Keratinocyte (primary cell): ENCODE results near the gene EPB41L2. TPM values are rescaled to one million over a fixed set of nuclear protein-coding genes. Genes with fewer than 3 reads are reported as not detected.

Experiments
- DNase-seq: peaks from one replicate; pipeline ENCODE4 v3.0.0-alpha.2; 2011; ENCODE audit warnings: low read depth, missing footprints, low spot score
- FAIRE-seq: peaks from 2 replicates; lab custom pipeline; 2011; peaks lifted over from hg19 to GRCh38; lab: Jason Lieb, UNC
- H2AFZ ChIP-seq: 2 replicates; pipeline ENCODE4 v1.6.0; 2012; ENCODE audit warnings: low read length, control low read depth, inconsistent platforms; ENCODE audit not compliant: control insufficient read depth
- H3K27ac ChIP-seq: 2 replicates; pipeline ENCODE4 v1.5.1; 2011; ENCODE audit warnings: low read length; ENCODE audit not compliant: control insufficient read depth, insufficient read depth
- H3K27me3 ChIP-seq: 3 replicates; pipeline ENCODE4 v1.6.0; 2011; ENCODE audit warnings: low read length; ENCODE audit not compliant: control insufficient read depth, insufficient read depth; ENCODE audit errors: extremely low read depth
- H3K36me3 ChIP-seq, 2 experiments: 2 replicates in 1 of 2; 3 replicates in 1 of 2; pipeline ENCODE4 v1.5.1; 2011; ENCODE audit warnings: low read length in 2 of 2, mild to moderate bottlenecking in 1 of 2; ENCODE audit not compliant: control insufficient read depth in 2 of 2, insufficient read depth in 2 of 2; ENCODE audit errors: extremely low read depth in 1 of 2
- H3K4me1 ChIP-seq: 3 replicates; pipeline ENCODE4 v1.5.1; 2011; ENCODE audit warnings: low read length; ENCODE audit not compliant: control insufficient read depth, insufficient read depth; ENCODE audit errors: extremely low read depth
- H3K4me2 ChIP-seq: 3 replicates; pipeline ENCODE4 v1.6.0; 2011; ENCODE audit warnings: low read depth, low read length; ENCODE audit not compliant: control insufficient read depth, insufficient read depth; ENCODE audit errors: extremely low read depth
- H3K4me3 ChIP-seq, 3 experiments: fragments of 200-600 bp in 1 of 3; sonication (generic) in 1 of 3; 2 replicates in 2 of 3; 3 replicates in 1 of 3; pipeline ENCODE4 v1.5.1; 2011 to 2016; ENCODE audit warnings: low read length in 3 of 3, mild to moderate bottlenecking in 3 of 3, control low read depth in 2 of 3, inconsistent platforms in 1 of 3, low read depth in 1 of 3, mixed read lengths in 1 of 3, mixed run types in 1 of 3, moderate library complexity in 1 of 3; ENCODE audit not compliant: control insufficient read depth in 2 of 3, insufficient read depth in 2 of 3; ENCODE audit errors: extremely low read depth in 1 of 3
- H3K79me2 ChIP-seq: 2 replicates; pipeline ENCODE4 v1.6.0; 2012; ENCODE audit warnings: low read length; ENCODE audit not compliant: control insufficient read depth, insufficient read depth
- H3K9ac ChIP-seq: 3 replicates; pipeline ENCODE4 v1.6.0; 2011; ENCODE audit warnings: low read length; ENCODE audit not compliant: control insufficient read depth, insufficient read depth; ENCODE audit errors: extremely low read depth
- H3K9me1 ChIP-seq: 3 replicates; pipeline ENCODE4 v1.6.0; 2011; ENCODE audit warnings: low read length; ENCODE audit not compliant: control insufficient read depth, insufficient read depth; ENCODE audit errors: extremely low read depth
- H3K9me3 ChIP-seq: 2 replicates; pipeline ENCODE4 v1.5.1; 2012; ENCODE audit warnings: low read depth, low read length; ENCODE audit not compliant: control insufficient read depth
- H4K20me1 ChIP-seq: 3 replicates; pipeline ENCODE4 v1.6.0; 2011; ENCODE audit warnings: low read length; ENCODE audit not compliant: control insufficient read depth, insufficient read depth; ENCODE audit errors: extremely low read depth
- EZH2 ChIP-seq: IDR thresholded peaks from one replicate; pipeline ENCODE4 v1.6.1; 2012; ENCODE audit warnings: inconsistent platforms, mild to moderate bottlenecking, low read length, moderate library complexity
- dilution Hi-C: fragments of 300-500 bp; cut with MboI; formaldehyde crosslinking; loops from one replicate; pipeline ENCODE4 v1.7.0; 2020; ENCODE audit warnings: low sequenced_read_pairs; ENCODE audit not compliant: extremely low pct_ligation_motif_present
- polyA plus RNA-seq, 5 experiments: library from polyadenylated mRNA; depleted of rRNA in 3 of 5; stranded (reverse) in 3 of 5; stranded (forward) in 1 of 5; unstranded in 1 of 5; fragments of >200 nt; gene quantifications; 1 replicate in 1 of 5; 2 replicates in 3 of 5; 3 replicates in 1 of 5; pipeline versions ENCODE4 v1.2.1 to v1.2.3, GENCODE V29; 2011 to 2012; ENCODE audit warnings: missing spikeins in 2 of 5, low read depth in 1 of 5, low replicate concordance in 1 of 5
- TF ChIP-seq, protein P1 (sequence below), 3 experiments: IDR thresholded peaks in 1 of 3; conservative IDR thresholded peaks in 1 of 3; optimal IDR thresholded peaks in 1 of 3; 2 replicates in 2 of 3; 3 replicates in 1 of 3; pipeline versions ENCODE3 to v1.5.1; 2011; ENCODE audit warnings: low read length in 3 of 3, mild to moderate bottlenecking in 3 of 3, moderate library complexity in 2 of 3, control low read depth in 1 of 3, inconsistent platforms in 1 of 3; ENCODE audit not compliant: insufficient read depth in 2 of 3; ENCODE audit errors: extremely low read depth in 1 of 3

The EPB41L2 gene
- polyA plus RNA-seq, 1 donor (not counting 4 experiments of a cell fraction or from before 2014, with no cell fraction given) = 22.0 TPM

GRCh38 chr6:130886966-130887365 lies 176.1 kb downstream of the EPB41L2 start:
- H3K79me2 ChIP-seq = no peaks in the 10 kb centered on the region
- H3K4me2 ChIP-seq = no peak overlapping the region
- DNase-seq (no peak), FAIRE-seq (no peak)
- no peaks in the 10 kb centered on the region for H3K4me1 ChIP-seq
- H4K20me1 ChIP-seq = no peaks in the 10 kb centered on the region
- dilution Hi-C loops = no loop called here
- TF ChIP-seq, protein P1, sequence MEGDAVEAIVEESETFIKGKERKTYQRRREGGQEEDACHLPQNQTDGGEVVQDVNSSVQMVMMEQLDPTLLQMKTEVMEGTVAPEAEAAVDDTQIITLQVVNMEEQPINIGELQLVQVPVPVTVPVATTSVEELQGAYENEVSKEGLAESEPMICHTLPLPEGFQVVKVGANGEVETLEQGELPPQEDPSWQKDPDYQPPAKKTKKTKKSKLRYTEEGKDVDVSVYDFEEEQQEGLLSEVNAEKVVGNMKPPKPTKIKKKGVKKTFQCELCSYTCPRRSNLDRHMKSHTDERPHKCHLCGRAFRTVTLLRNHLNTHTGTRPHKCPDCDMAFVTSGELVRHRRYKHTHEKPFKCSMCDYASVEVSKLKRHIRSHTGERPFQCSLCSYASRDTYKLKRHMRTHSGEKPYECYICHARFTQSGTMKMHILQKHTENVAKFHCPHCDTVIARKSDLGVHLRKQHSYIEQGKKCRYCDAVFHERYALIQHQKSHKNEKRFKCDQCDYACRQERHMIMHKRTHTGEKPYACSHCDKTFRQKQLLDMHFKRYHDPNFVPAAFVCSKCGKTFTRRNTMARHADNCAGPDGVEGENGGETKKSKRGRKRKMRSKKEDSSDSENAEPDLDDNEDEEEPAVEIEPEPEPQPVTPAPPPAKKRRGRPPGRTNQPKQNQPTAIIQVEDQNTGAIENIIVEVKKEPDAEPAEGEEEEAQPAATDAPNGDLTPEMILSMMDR (optimal IDR thresholded peaks at IDR 0.05 in 1 of 3, IDR thresholded peaks at IDR 0.05 in 1 of 3, conservative IDR thresholded peaks at IDR 0.05 in 1 of 3; ENCODE audit: extremely low read depth in 1 of 3, insufficient read depth in 2 of 3, low read length in 3 of 3) = no peak
- no peak for TF ChIP-seq EZH2
- H3K27me3 ChIP-seq = no peaks in the 10 kb centered on the region
- no peak overlapping the region for H3K4me3 ChIP-seq
- no peak overlapping the region for H3K27ac ChIP-seq
- peaks cover 0 to 1% of the 10 kb centered on the region in 2 experiments for H3K36me3 ChIP-seq
- no peak overlapping the region for H3K9ac ChIP-seq
- no peak overlapping the region for H2AFZ ChIP-seq
- H3K9me3 ChIP-seq = no peaks in the 10 kb centered on the region
- H3K9me1 ChIP-seq = no peaks in the 10 kb centered on the region

DNA sequence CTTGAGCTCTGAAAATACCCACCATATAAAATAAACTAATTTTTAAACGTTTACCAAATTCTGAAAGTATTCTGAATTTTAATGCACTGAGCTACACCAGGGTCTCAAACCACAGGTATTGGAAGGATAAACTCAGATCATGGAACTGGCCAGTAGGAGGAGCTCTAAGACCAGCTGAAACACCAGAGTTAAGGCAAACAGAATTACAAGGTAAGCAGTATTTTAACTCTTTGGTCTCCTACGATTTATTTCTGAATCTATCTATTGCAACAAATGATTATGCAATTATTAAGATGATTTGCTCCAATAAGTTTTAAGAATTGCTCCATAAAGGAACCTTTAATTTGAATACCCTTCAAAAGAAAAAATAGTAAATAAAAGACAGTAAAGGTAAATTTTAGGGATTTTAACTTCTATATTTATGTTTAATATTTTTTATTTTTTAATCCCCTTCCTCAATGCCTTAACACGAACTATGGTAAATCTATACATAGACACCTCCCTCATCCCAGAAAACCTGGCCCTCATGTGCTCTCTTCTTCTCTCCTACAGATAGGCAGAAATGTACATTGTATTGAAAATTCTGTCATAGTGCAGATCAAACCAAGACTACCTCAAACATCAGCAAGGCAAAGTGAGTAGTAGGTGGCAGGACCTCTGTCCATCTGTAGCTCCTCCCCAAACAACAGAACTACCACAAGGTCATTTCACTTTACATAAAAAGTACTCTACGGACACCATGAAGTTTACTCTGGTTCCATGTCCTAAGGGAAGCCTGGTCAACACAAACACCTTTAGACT lies 177.5 kb downstream of the EPB41L2 start:
- no peaks in the 10 kb centered on the region for H3K79me2 ChIP-seq
- no peaks in the 10 kb centered on the region for H3K27me3 ChIP-seq
- no peaks in the 10 kb centered on the region for H3K4me1 ChIP-seq
- H3K36me3 ChIP-seq = no peaks in the 10 kb centered on the region
- DNase-seq (peak; percentile 48), FAIRE-seq (peak; percentile 91)
- dilution Hi-C loops = no loop called here
- H2AFZ ChIP-seq = no peak overlapping the region
- H3K9me3 ChIP-seq = no peaks in the 10 kb centered on the region
- H3K27ac ChIP-seq = no peak overlapping the region
- no peak overlapping the region for H3K9ac ChIP-seq
- H3K4me2 ChIP-seq = no peak overlapping the region
- H3K4me3 ChIP-seq = no peak overlapping the region
- TF ChIP-seq EZH2 = no peak
- TF ChIP-seq, protein P1 (optimal IDR thresholded peaks at IDR 0.05 in 1 of 3, IDR thresholded peaks at IDR 0.05 in 1 of 3, conservative IDR thresholded peaks at IDR 0.05 in 1 of 3; ENCODE audit: extremely low read depth in 1 of 3, insufficient read depth in 2 of 3, low read length in 3 of 3) = peak; percentile 67 to 82 (median 71)
- no peaks in the 10 kb centered on the region for H4K20me1 ChIP-seq
- no peaks in the 10 kb centered on the region for H3K9me1 ChIP-seq
